C4-2B (cell line): Measurements from ENCODE around the gene CSGALNACT2.

Experiments
- H3K27ac ChIP-seq: fragments of 450-650 bp; 2 replicates; pipeline ENCODE4 v1.5.1; 2017
- CTCF ChIP-seq: fragments of 450-650 bp; conservative IDR thresholded peaks from 2 replicates; pipeline ENCODE4 v1.5.1; 2017; ENCODE audit warnings: mild to moderate bottlenecking
- ZFX ChIP-seq: fragments of 450-650 bp; IDR thresholded peaks from 2 replicates; pipeline ENCODE4 v1.6.1; 2017

Gene CSGALNACT2

GRCh38 chr10:43117777-43118583, 20.3 kb upstream of the CSGALNACT2 start:
- no peak overlapping the region for H3K27ac ChIP-seq
- TF ChIP-seq CTCF (no peak), ZFX (no peak)

- no peak for TF ChIP-seq CTCF
- TF ChIP-seq ZFX: no peak
- H3K27ac ChIP-seq: no peak overlapping the region
These were observed 19.4 kb upstream of the CSGALNACT2 start for GRCh38 chr10:43118631-43119415.

DNA sequence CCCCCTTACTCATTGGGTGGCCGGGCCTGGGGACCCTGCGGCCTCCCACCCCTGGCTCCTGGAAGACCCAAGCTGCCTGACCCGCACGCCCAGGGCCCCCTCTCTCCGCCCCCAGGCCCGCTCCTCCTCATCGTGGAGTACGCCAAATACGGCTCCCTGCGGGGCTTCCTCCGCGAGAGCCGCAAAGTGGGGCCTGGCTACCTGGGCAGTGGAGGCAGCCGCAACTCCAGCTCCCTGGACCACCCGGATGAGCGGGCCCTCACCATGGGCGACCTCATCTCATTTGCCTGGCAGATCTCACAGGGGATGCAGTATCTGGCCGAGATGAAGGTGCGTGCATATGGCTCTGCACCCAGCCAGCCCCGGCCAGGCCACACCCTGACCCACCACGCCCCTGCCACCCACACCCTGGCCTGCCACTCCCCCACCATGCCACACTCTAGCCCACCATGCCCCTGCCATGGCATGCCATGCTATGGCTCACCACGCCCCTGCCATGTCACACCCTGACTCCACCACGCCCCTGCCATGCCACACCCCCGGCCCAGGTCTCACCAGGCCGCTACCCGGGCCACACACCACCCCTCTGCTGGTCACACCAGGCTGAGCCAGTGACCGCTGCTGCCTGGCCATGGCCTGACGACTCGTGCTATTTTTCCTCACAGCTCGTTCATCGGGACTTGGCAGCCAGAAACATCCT, 18.7 kb upstream of the CSGALNACT2 start:
- TF ChIP-seq CTCF (no peak), ZFX (no peak)
- no peak overlapping the region for H3K27ac ChIP-seq

DNA sequence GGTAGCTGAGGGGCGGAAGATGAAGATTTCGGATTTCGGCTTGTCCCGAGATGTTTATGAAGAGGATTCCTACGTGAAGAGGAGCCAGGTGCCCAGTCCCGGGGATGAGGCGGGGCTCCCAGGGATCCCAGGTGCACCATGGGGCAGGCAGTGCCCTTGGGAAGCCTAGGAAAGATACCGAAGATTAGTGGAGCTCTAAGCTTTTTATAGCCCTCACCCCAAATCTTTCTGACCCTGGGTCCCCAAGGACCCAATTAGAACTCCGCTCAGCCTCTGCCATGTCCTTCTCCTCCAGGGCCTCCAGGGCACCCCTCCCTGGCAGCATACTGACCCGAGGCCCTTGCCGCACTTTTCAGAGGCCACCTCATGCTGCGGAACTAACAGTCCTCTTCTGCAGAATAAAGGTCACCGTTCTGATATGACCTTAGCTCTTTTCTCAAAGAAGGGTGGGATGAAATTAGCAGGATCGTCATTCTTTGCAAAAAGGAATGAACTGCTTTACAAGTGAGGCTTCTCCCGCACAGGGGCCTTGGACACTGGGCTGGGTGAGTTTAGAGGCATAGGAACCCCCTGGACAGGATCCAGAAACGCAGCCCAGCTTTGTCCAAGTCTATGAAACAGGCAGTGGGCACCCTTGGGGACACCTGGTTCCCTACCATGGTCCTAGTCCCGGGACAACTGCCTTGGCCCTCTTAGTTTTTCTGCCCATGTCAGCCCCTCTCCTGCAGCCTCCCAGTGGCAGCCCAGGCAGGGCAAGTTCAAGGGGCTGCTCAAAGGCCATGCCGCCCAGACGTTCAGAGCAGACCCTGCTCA, 17.9 kb upstream of the CSGALNACT2 start:
- H3K27ac ChIP-seq: no peak overlapping the region
- TF ChIP-seq ZFX (no peak), CTCF (no peak)

- TF ChIP-seq ZFX (no peak), CTCF (no peak)
- no peak overlapping the region for H3K27ac ChIP-seq
These were observed 17.3 kb upstream of the CSGALNACT2 start for GRCh38 chr10:43120929-43121314.

DNA sequence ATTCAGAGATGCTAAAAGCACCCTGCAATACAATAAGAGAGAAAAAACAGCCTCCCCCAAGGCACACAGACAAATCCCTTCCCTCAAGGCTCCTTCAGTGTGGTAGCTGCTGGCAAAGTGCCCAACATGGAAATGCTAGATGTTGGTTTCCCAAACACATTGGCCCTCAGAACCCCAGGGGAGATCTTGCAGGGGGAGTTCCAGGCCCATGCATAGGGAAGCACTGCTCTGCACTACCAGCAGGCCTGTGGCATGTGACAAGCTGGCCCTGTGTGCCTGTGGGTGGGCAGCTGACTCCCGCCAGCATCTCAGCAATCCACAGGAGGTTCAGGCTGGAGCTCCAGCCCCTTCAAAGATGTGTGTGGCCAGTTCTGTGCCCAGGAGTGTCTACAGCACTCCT, 16.8 kb upstream of the CSGALNACT2 start:
- TF ChIP-seq ZFX (no peak), CTCF (no peak)
- no peak overlapping the region for H3K27ac ChIP-seq
